Measurements from ENCODE around the gene KAZN.

Gene KAZN

DNA sequence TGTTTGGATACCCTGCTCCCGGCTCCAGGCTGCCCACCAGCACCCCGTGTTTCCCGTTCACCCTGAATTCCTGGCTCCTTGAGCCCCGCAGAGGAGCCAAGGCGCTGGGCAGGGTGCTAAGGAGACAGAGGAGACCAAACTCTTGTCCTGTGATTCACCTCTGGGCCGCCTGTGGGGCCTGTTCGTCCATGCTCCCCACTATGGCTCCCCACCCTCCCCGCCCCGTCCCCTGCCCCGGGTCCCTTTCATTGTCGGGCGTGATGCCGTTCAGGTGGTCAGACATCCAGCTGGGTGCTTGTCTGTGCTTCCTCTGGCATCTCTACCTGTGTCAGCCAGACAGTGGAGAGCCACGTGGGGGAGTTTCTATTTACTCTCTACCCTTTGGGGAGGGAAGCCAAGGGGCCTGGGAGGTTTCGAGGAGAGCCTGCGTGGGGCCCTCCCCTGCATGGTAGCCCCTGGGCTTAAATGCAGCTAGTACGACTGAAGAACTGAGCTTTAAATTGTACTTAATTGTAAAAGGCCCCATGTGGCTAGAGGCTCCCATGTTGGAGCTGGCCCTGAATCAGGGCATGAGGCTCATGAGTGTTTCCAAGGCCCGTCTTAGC, 333.7 kb downstream of the KAZN start:
- no peak for DNase-seq (ENCODE audit: low read depth)
- H3K4me3 ChIP-seq (ENCODE audit: low read length), result no peak overlapping the region
- TF ChIP-seq, protein P1, sequence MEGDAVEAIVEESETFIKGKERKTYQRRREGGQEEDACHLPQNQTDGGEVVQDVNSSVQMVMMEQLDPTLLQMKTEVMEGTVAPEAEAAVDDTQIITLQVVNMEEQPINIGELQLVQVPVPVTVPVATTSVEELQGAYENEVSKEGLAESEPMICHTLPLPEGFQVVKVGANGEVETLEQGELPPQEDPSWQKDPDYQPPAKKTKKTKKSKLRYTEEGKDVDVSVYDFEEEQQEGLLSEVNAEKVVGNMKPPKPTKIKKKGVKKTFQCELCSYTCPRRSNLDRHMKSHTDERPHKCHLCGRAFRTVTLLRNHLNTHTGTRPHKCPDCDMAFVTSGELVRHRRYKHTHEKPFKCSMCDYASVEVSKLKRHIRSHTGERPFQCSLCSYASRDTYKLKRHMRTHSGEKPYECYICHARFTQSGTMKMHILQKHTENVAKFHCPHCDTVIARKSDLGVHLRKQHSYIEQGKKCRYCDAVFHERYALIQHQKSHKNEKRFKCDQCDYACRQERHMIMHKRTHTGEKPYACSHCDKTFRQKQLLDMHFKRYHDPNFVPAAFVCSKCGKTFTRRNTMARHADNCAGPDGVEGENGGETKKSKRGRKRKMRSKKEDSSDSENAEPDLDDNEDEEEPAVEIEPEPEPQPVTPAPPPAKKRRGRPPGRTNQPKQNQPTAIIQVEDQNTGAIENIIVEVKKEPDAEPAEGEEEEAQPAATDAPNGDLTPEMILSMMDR (conservative IDR thresholded peaks at IDR 0.05; ENCODE audit: low read depth, low read length), result no peak

DNA sequence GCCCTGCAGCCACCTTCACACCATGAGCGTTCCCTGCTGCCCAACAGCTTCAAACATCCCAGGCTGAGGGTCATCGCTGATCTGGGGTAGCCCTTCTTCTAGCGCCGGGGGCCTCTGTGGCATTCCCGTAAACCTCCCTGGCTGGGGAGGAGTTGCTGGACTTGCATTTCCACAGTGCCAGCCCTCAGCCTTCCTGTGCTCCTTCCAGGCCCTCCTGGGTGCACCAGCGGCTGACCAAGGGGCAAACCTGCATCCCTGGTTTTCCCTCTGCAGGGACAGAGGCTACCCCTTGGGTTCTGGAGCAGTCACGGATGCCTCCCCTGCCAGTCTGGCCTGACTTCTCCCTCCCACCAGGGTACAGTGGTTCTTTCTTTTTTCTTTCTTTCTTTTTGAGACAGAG, 336.4 kb downstream of the KAZN start:
- TF ChIP-seq, protein P1 (conservative IDR thresholded peaks at IDR 0.05; ENCODE audit: low read depth, low read length), result no peak
- H3K4me3 ChIP-seq (ENCODE audit: low read length), result no peak overlapping the region
- DNase-seq (ENCODE audit: low read depth), result no peak

DNA sequence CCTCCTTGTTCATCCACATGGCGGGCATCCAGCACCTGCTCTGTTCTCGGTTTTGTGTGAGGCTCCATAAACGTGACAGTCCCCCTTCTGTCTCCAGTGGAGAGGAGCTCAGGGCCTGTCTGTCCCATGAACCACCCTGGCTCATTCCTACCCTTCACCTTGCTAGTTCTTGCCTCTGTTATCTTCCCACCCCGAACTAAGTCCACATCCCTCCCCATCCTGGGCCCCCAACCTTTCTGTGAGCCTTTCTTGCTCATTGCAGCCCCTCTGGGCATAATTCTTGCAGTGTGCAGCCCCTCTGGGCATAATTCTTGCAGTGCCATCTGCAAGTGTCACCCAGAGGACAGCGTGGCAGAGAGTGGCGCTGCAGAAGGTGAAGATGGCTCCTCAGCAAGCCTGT, 338.3 kb downstream of the KAZN start:
- H3K4me3 ChIP-seq (ENCODE audit: low read length), result no peak overlapping the region
- DNase-seq (ENCODE audit: low read depth), result no peak
- TF ChIP-seq, protein P1 (conservative IDR thresholded peaks at IDR 0.05; ENCODE audit: low read depth, low read length), result no peak

DNA sequence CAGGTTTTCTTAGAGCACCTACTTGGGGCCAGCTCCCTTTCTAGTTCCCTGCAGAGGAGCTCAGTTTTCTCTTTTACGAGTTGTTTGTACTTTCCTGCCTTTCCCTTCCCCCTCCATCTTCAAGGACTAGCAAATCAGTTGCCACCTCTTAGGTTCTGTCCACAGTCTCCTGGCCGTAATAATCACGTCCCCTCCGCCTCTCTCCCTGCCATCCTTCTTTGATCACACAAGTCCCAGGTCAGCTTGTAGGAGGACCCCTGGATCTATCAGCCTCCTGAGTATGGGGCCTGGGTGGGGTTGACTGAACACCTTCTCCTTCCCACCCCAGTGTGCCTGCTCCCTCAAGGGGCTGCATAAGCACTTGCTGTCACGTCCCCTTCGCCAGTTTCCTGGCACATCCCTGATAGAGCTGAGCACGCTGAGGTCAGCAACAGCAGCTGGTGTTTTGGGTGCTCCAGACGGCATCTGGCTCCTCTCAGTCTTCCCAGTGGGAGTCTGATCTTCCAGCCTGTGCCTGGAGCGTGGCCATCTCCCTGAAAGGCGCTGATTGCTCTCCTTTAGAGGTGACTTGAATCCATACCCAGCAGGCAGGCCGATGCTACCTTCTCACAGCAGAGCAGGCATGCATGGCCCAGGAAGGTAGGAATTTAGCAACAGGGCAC, 338.9 kb downstream of the KAZN start:
- no peak overlapping the region for H3K4me3 ChIP-seq (ENCODE audit: low read length)
- TF ChIP-seq, protein P1 (conservative IDR thresholded peaks at IDR 0.05; ENCODE audit: low read depth, low read length), result no peak
- DNase-seq (ENCODE audit: low read depth), result no peak

DNA sequence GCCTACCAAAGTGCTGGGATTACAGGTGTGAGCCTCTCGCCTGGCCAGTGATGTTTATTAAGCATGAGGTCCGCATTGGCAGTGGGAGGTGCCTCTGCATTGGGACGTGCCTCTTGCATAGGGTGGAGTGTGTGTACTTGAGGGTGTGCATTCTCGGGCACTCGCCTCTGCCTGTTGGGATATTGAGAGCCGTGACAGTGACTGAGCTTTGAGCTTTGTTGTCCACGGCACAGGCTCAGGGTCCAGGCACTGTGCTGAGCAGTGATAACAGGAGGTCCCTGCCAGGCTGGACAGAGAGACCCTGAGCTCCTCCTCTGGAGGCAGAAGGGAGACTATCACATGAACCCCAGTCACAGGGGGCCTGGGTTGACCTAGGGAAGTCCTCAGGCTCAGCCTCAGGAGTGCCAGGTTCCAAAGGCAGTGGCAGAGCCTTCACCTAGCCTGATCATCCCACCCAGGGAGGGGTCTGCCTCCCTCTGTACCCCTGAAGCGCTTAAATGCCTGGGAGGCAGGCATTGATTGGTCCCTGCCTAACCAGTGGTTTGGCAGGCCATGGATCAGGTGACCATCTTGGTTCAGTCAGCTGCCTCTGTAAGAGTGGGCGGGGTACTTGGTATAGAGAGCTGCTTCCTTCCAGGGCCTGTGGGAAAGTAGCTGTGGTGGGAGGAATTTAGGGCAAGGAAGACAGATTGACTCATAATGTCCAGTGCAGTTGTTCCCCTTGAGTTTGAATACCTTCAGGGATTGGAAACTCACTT, 341.2 kb downstream of the KAZN start:
- no peak overlapping the region for H3K4me3 ChIP-seq (ENCODE audit: low read length)
- TF ChIP-seq, protein P1 (conservative IDR thresholded peaks at IDR 0.05; ENCODE audit: low read depth, low read length), result no peak
- no peak for DNase-seq (ENCODE audit: low read depth)

DNA sequence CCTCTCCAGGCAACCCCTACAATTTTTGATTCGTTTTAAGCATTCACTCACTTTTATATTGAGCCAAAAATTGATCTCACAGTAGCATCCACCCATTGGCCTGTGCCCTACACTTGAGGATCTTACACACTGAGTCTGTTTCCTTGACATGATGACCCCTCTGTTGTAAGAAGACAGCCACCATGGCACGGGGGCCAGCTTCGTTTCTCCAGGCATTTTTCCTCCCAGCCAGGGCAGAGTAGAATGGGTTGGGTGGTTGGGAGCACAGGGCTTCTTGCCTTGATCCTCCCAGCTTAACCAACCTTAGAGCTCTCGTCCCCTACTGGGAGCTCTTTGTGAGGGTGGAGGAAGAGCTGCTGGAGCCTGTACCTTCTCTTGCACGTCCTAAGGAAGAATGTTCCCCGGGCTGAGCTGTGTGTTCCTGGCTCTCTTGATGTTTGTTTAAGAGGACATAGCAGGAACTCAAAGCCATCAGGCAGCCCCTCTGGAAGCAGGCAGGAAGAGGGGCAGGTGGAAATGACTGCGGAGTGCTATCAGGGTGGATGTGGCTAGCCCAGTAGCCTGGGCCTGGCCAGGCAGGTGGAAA, 341.9 kb downstream of the KAZN start:
- no peak overlapping the region for H3K4me3 ChIP-seq (ENCODE audit: low read length)
- no peak for DNase-seq (ENCODE audit: low read depth)
- TF ChIP-seq, protein P1 (conservative IDR thresholded peaks at IDR 0.05; ENCODE audit: low read depth, low read length), result no peak
